Osteoblast (primary cell): ENCODE measurements around the gene LMAN1L. TPM values are rescaled to one million over a fixed set of nuclear protein-coding genes. Genes with fewer than 3 reads are reported as not detected.
"Not testable (repeated sequence)": the region's sequence is repeated elsewhere in the genome, so short reads cannot be mapped to it uniquely, and the experiment has no call there.

Experiments
- DNase-seq: peaks from one replicate; pipeline ENCODE4 v3.0.0; 2011; ENCODE audit warnings: low spot score, mixed read lengths; ENCODE audit not compliant: insufficient read length; ENCODE audit errors: missing footprints
- H2AFZ ChIP-seq: 2 replicates; pipeline ENCODE4 v1.6.0; 2011; ENCODE audit warnings: mild to moderate bottlenecking, low read length
- H3K27ac ChIP-seq: 2 replicates; pipeline ENCODE4 v1.5.1; 2011; ENCODE audit warnings: mild to moderate bottlenecking, low read depth, low read length, moderate library complexity
- H3K27me3 ChIP-seq: 2 replicates; pipeline ENCODE4 v1.6.0; 2012; ENCODE audit warnings: mild to moderate bottlenecking, control low read depth, inconsistent platforms, low read length, moderate library complexity; ENCODE audit not compliant: insufficient read depth
- H3K36me3 ChIP-seq: 2 replicates; pipeline ENCODE4 v1.5.1; 2011; ENCODE audit warnings: mild to moderate bottlenecking, low read length, control low read depth, moderate library complexity; ENCODE audit not compliant: insufficient read depth
- H3K4me1 ChIP-seq: 2 replicates; pipeline ENCODE4 v1.5.1; 2011; ENCODE audit warnings: mild to moderate bottlenecking, low read length, control low read depth, moderate library complexity; ENCODE audit not compliant: insufficient read depth
- H3K4me2 ChIP-seq: 2 replicates; pipeline ENCODE4 v1.6.0; 2011; ENCODE audit warnings: mild to moderate bottlenecking, low read length; ENCODE audit not compliant: insufficient read depth
- H3K4me3 ChIP-seq: fragments of 200-600 bp; sonication (generic); 3 replicates; pipeline ENCODE4 v1.5.1; 2012; ENCODE audit warnings: mild to moderate bottlenecking, low read length, inconsistent platforms; ENCODE audit not compliant: insufficient read depth
- H3K79me2 ChIP-seq: 2 replicates; pipeline ENCODE4 v1.6.0; 2012; ENCODE audit warnings: mild to moderate bottlenecking, low read length, control low read depth, inconsistent platforms; ENCODE audit not compliant: insufficient read depth
- H3K9me3 ChIP-seq: 2 replicates; pipeline ENCODE4 v1.5.1; 2011; ENCODE audit warnings: low read depth, low read length, control low read depth
- H4K20me1 ChIP-seq: 2 replicates; pipeline ENCODE4 v1.6.0; 2012; ENCODE audit warnings: mild to moderate bottlenecking, low read length, control low read depth; ENCODE audit not compliant: insufficient read depth
- total RNA-seq: library from RNA; depleted of rRNA; stranded (reverse); fragments of >200 nt; gene quantifications from 2 replicates; pipeline ENCODE4 v1.2.3, GENCODE V29; 2012
- TF ChIP-seq, protein P1 (sequence below): IDR thresholded peaks from 2 replicates; pipeline ENCODE4 v1.5.1; 2011; ENCODE audit warnings: mild to moderate bottlenecking, low read depth, low read length, moderate library complexity; ENCODE audit errors: extremely low read depth

Gene LMAN1L
- total RNA-seq, 1 donor = not detected

DNA sequence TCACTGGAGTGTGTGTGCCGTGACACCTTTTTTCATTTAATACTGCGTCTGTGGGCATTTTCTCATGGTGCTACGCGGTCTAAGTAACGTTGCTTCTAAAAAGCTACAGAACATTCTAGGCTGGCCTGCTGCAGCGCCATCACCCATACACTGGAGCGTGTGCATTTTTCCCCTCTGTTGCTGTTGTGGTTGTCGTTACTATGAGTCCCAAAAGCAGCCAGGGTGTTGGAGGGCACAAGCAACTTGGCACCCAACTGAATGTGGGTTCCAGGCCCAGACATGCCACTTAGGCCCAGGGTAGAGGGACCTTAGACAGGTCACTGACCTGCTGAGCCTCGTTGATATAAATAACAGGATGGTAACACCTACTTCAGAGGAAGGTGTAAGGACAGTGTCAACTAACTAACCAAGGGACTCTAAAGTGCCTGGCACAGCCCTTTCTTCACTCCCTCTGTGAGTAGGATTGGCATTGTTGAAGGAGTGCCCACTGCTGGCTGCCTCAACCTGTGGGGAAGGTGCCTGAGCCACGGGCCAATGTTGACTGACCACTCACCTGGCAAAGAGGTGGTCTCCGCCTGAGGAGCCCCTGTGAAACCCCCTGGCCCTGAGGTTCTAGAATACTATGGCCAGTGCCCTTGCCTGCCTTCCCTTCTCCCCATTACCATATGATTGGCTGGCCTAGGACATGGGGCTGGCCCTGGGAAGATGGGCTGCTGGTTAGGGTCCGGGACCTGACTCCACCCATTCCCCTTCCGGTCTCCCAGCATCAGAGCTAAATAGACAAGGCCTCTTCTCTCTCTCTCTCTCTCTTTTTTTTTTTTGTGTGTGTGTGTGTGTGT lies 27.2 kb upstream of the LMAN1L start:
- H3K4me3 ChIP-seq = no peak overlapping the region
- H3K4me2 ChIP-seq = no peak overlapping the region
- H3K27ac ChIP-seq = peak overlapping the region; percentile 16
- peaks cover 66% of the 10 kb centered on the region for H4K20me1 ChIP-seq
- TF ChIP-seq, protein P1, sequence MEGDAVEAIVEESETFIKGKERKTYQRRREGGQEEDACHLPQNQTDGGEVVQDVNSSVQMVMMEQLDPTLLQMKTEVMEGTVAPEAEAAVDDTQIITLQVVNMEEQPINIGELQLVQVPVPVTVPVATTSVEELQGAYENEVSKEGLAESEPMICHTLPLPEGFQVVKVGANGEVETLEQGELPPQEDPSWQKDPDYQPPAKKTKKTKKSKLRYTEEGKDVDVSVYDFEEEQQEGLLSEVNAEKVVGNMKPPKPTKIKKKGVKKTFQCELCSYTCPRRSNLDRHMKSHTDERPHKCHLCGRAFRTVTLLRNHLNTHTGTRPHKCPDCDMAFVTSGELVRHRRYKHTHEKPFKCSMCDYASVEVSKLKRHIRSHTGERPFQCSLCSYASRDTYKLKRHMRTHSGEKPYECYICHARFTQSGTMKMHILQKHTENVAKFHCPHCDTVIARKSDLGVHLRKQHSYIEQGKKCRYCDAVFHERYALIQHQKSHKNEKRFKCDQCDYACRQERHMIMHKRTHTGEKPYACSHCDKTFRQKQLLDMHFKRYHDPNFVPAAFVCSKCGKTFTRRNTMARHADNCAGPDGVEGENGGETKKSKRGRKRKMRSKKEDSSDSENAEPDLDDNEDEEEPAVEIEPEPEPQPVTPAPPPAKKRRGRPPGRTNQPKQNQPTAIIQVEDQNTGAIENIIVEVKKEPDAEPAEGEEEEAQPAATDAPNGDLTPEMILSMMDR = no peak
- no peaks in the 10 kb centered on the region for H3K27me3 ChIP-seq
- no peaks in the 10 kb centered on the region for H3K36me3 ChIP-seq
- H3K9me3 ChIP-seq = no peaks in the 10 kb centered on the region
- peaks cover 73% of the 10 kb centered on the region for H3K4me1 ChIP-seq
- no peak for DNase-seq
- peaks cover 81% of the 10 kb centered on the region for H3K79me2 ChIP-seq
- H2AFZ ChIP-seq = no peak overlapping the region

GRCh38 chr15:74786081-74786480 lies 26.6 kb upstream of the LMAN1L start:
- H3K4me2 ChIP-seq = peak overlapping the region; percentile 49
- not testable (repeated sequence) for H2AFZ ChIP-seq, H3K27me3 ChIP-seq, H3K4me3 ChIP-seq, DNase-seq, H3K36me3 ChIP-seq, H3K9me3 ChIP-seq
- H3K4me1 ChIP-seq = peaks cover 74% of the 10 kb centered on the region
- peaks cover 67% of the 10 kb centered on the region for H4K20me1 ChIP-seq
- peak overlapping the region; percentile 70 for H3K27ac ChIP-seq
- H3K79me2 ChIP-seq = peaks cover 87% of the 10 kb centered on the region

- DNase-seq = peak; percentile 90
- H2AFZ ChIP-seq = no peak overlapping the region
- TF ChIP-seq, protein P1 = no peak
- H3K27ac ChIP-seq = peak overlapping the region; percentile 70
- H3K27me3 ChIP-seq = no peaks in the 10 kb centered on the region
- peaks cover 72% of the 10 kb centered on the region for H3K4me1 ChIP-seq
- H3K79me2 ChIP-seq = peaks cover 93% of the 10 kb centered on the region
- H3K9me3 ChIP-seq = no peaks in the 10 kb centered on the region
- H3K4me2 ChIP-seq = peak overlapping the region; percentile 49
- H3K36me3 ChIP-seq = no peaks in the 10 kb centered on the region
- H3K4me3 ChIP-seq = no peak overlapping the region
- H4K20me1 ChIP-seq = peaks cover 69% of the 10 kb centered on the region
Measured at GRCh38 chr15:74786551-74787165, 26.0 kb upstream of the LMAN1L start.

GRCh38 chr15:74787251-74788041 lies 25.2 kb upstream of the LMAN1L start:
- H3K4me1 ChIP-seq = peaks cover 71% of the 10 kb centered on the region
- no peak overlapping the region for H2AFZ ChIP-seq

More at GRCh38 chr15:74787251-74788041, 25.2 kb upstream of the LMAN1L start:
- H3K27ac ChIP-seq = peak overlapping the region; percentile 70
- H3K9me3 ChIP-seq = no peaks in the 10 kb centered on the region
- peaks cover 76% of the 10 kb centered on the region for H4K20me1 ChIP-seq
- H3K36me3 ChIP-seq = no peaks in the 10 kb centered on the region
- no peak overlapping the region for H3K4me3 ChIP-seq
- DNase-seq = peak; percentile 98
- peak overlapping the region; percentile 49 for H3K4me2 ChIP-seq
- TF ChIP-seq, protein P1 = peak; percentile 84
- H3K27me3 ChIP-seq = no peaks in the 10 kb centered on the region
- peaks cover 99% of the 10 kb centered on the region for H3K79me2 ChIP-seq
